Loucy (cell line): ENCODE measurements around the gene ANKRD45.

Experiments
- CTCF ChIP-seq: fragments of 200-600 bp; sonication (generic); conservative IDR thresholded peaks from 2 replicates; pipeline ENCODE4 v1.5.1; 2014; ENCODE audit warnings: mild to moderate bottlenecking, antibody characterized with exemption, low read length
- EZH2phosphoT487 ChIP-seq: fragments of 200-600 bp; IDR thresholded peaks from 2 replicates; pipeline ENCODE4 v1.6.1; 2018; ENCODE audit warnings: antibody characterized with exemption, mild to moderate bottlenecking, moderate library complexity, borderline replicate concordance

DNA sequence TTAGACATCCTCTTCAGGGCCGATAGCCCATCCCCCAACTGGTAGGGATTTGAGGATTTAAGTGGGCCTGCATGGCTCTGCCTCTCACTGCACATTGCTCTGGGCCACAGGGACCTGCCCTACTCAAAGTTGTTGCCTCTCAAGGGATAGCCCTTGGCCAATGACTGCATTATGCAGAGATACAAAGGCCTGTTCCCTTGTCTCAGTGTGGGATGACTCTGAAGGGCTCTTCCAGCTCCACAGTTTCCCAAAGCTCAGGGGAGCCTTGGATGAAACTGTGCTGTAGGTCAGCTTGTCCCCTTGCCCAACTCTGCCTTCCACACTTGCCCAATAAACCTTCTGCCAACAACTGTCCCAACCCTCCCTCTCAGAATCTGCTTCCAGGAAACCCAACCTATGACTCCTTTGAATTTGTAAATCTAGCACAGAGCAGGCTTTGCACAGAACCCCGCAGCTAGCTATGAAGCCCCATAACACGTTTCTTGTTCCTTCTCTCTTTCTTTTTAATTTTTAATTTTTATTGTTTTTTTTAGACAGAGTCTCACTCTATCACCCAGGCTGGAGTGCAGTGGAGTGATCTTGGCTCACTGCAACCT lies 109.3 kb downstream of the ANKRD45 start:
- TF ChIP-seq CTCF (no peak), EZH2phosphoT487 (no peak)
